GM10266 (cell line): Measurements from ENCODE around the gene MEF2A.

Source experiments
- DNase-seq: peaks from one replicate; pipeline ENCODE4 v3.0.0; 2012; ENCODE audit errors: extremely low spot score
- TF ChIP-seq, protein P1 (sequence below): IDR thresholded peaks from 2 replicates; pipeline ENCODE4 v1.5.1; 2012; ENCODE audit warnings: mild to moderate bottlenecking, low read depth; ENCODE audit not compliant: control insufficient read depth, insufficient read depth; ENCODE audit errors: missing control alignments

The MEF2A gene

GRCh38 chr15:99554880-99555488 lies 10.8 kb upstream of the MEF2A start:
- TF ChIP-seq, protein P1, sequence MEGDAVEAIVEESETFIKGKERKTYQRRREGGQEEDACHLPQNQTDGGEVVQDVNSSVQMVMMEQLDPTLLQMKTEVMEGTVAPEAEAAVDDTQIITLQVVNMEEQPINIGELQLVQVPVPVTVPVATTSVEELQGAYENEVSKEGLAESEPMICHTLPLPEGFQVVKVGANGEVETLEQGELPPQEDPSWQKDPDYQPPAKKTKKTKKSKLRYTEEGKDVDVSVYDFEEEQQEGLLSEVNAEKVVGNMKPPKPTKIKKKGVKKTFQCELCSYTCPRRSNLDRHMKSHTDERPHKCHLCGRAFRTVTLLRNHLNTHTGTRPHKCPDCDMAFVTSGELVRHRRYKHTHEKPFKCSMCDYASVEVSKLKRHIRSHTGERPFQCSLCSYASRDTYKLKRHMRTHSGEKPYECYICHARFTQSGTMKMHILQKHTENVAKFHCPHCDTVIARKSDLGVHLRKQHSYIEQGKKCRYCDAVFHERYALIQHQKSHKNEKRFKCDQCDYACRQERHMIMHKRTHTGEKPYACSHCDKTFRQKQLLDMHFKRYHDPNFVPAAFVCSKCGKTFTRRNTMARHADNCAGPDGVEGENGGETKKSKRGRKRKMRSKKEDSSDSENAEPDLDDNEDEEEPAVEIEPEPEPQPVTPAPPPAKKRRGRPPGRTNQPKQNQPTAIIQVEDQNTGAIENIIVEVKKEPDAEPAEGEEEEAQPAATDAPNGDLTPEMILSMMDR: no peak
- DNase-seq: no peak

GRCh38 chr15:99556011-99556410 lies 9.8 kb upstream of the MEF2A start:
- no peak for DNase-seq
- TF ChIP-seq, protein P1: no peak

DNA sequence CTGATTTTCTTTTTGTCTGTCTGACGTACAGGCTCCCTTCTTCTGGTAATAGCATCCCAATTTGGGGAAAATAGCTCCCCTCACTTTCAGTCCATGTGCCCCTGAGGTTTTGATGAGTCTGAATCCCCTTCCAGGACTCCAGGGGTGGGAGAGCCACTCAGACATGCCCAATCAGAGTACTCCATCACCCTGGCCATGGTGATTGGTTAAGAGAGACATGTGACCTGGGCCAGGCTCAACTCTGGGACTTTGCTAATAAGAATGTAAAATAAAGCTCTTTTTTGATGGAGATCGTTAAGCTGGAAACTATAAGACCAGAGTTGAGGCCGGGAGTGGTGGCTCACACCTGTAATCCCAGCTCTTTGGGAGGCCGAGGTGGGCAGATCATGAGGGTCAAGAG lies 9.2 kb upstream of the MEF2A start:
- no peak for DNase-seq
- TF ChIP-seq, protein P1: no peak

DNA sequence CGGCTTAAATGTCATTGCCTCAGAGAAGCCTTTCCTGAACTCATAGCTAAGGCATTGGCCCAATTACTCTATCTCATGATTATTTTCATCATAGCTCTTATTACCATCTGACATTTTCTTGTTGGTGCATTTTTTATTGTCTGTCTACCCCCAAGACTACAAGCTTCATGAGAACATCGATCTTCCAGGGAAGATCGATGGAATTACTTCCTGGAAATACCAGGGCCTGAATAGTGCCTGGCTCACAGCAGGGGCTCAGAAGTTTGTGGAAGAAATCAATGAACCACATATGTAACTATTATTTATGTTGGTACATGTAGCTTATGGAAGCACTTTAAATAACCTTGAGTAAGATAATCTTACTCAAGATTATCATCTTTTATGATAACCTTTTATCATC lies 7.7 kb upstream of the MEF2A start:
- DNase-seq: no peak
- TF ChIP-seq, protein P1: no peak

GRCh38 chr15:99558571-99558970 lies 7.2 kb upstream of the MEF2A start:
- TF ChIP-seq, protein P1: no peak
- DNase-seq: no peak

- DNase-seq: no peak
- TF ChIP-seq, protein P1: no peak
These were observed 4.1 kb upstream of the MEF2A start for GRCh38 chr15:99561476-99562230.

- TF ChIP-seq, protein P1: no peak
- DNase-seq: no peak
These were observed 3.5 kb upstream of the MEF2A start for GRCh38 chr15:99562238-99562637.
